OCI-LY7 (cell line): ENCODE data around the gene POLR3H.

Source experiments
- CTCF ChIP-seq: fragments of 200-600 bp; sonication (generic); conservative IDR thresholded peaks from 2 replicates; pipeline ENCODE4 v1.5.1; 2014; ENCODE audit warnings: mild to moderate bottlenecking, antibody characterized with exemption, low read length, moderate library complexity, mixed read lengths
- EZH2phosphoT487 ChIP-seq: fragments of 200-600 bp; sonication (generic); IDR thresholded peaks from 2 replicates; pipeline ENCODE4 v1.6.1; 2018; ENCODE audit warnings: low read depth, borderline replicate concordance, mild to moderate bottlenecking, mixed run types, antibody characterized with exemption, low read length, moderate library complexity, mixed read lengths

DNA sequence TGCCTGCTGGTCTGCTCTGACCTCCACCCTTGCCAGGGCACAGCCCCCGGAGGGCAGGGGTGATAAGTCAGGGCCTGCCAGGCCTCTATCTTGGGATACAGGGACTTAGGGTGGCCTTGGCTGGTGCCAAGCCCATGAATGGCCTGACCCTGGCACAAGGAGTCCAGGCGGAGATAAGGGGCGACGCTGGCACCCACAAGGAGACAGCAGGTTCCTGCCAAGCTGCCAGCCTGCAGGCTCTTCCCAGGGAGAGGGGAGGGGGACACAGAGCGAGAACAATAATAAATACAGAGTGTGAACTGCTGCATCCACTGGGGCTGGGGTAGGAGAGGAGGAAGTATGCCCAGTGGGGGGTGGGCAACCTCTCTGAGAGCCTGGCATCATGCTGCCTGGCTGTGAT lies 17.5 kb upstream of the POLR3H start:
- TF ChIP-seq CTCF (no peak), EZH2phosphoT487 (no peak)
